ENCODE results near the gene KIF26B. TPM values are rescaled to one million over a fixed set of nuclear protein-coding genes. Genes with fewer than 3 reads are reported as not detected.

KIF26B gene
- total RNA-seq, 1 donor from 2014 or later, result 3.8 TPM

- intact Hi-C loops (cut with DNase I), result no loop called here
- no peak for ATAC-seq
- DNase-seq (ENCODE audit: missing footprints), result no peak
Measured at GRCh38 chr1:245454051-245454450, 299.3 kb downstream of the KIF26B start.

DNA sequence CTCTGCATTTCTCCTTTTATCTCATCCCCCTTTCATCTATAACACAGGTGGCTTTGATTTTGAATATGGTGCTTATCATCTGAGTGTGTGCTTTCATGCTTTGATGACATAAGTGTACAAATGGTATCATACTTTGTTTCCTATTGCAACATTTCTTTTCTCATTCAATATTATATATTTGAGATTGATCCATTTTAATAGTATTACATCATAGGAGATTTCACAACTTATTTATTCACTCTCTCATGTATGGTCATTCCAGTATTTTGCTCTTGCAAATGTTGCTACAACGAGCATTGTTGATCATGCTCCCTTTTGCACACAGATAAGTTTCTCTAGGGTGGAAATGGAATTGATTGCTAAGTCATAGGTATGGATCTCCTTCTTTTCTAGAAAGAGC is 302.8 kb downstream of the KIF26B start:
- no peak for ATAC-seq
- intact Hi-C loops (cut with DNase I), result no loop called here
- DNase-seq (ENCODE audit: missing footprints), result no peak

GRCh38 chr1:245458234-245458633 is 303.4 kb downstream of the KIF26B start:
- ATAC-seq (no peak), DNase-seq (ENCODE audit: missing footprints) (no peak)
- intact Hi-C loops (cut with DNase I), result no loop called here

DNA sequence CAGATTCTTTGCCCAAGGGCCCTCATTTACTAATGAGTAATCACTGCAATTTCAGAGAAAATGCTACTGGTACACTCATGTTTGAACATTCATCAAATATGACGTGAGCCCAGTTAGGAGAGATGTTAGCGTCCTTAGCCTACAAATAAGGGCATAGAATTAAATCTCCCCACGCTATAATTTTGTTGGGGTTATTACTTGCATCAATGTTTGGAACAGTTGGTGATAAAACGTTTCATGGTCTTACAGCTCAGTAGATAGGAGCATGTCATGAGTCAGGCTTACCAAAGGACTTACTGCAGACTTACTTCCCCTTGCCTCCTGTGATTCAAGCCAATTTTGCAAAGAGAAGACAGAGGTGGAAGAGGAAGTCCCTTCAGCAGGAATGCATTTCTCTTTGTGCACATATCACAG is 304.0 kb downstream of the KIF26B start:
- DNase-seq (ENCODE audit: missing footprints) (no peak), ATAC-seq (no peak)
- intact Hi-C loops (cut with DNase I), result no loop called here

DNA sequence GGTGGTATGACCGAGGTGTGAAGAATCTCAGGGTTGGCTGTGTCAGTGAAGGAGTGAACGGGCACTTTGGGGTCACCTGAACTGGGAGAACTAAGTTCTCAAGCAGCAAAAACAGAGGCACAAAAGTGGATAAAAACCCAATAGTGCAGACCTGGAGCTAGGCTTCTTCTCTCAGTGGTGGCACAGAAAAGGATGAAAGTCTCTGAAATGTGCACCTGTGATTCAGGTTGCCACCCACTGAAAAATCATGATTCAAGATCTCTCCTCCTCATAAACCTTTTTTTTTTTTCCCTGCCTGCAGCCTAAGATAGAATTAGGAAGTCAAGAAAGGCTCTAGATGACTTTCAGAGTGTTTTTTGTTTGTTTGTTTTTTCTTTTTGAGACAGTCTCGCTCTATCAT is 304.8 kb downstream of the KIF26B start:
- ATAC-seq, result no peak
- intact Hi-C loops (cut with DNase I), result no loop called here
- no peak for DNase-seq (ENCODE audit: missing footprints)

DNA sequence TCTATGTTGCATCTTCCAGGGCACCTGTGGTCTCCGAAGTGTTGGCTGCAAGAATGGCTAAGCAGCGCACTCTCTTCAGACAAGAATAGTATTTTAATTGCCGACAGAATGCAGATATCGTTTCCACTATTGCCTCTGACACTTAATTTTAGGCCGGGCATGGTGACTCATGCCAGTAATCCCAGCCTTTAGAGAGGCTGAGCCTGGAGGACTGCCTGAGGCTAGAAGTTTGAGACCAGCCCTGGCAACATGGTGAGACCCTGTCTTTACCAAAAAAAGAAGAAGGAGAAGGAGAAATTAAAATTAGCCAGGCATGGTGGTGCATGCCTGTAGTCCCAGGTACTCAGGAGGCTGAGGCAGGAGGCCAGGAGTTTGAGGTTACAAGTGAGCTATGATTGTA is 306.9 kb downstream of the KIF26B start:
- intact Hi-C loops (cut with DNase I), result no loop called here
- ATAC-seq, result no peak
- DNase-seq (ENCODE audit: missing footprints), result no peak

DNA sequence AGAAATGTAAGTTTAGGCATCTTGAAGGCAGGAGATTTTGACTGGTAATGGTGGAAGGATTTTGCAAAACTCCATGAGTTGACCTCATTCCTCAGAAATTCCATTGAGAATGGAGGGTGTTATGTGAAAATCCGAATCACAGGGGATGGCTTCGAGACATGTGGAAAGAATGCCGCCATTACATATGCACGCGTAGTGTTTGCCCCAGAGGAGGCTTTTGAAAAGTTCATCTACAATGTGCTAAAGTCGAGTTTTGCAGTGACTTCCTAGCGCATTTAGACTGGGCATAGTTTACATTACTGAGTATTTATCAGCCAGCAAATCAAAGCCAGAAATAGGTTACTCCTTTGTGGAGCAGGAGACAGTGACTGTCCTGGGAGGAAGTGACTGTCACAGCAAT is 307.4 kb downstream of the KIF26B start:
- ATAC-seq (no peak), DNase-seq (ENCODE audit: missing footprints) (no peak)

GRCh38 chr1:245463392-245464165 is 308.8 kb downstream of the KIF26B start:
- no peak for DNase-seq (ENCODE audit: missing footprints)
- intact Hi-C loops (cut with DNase I), result no loop called here
- ATAC-seq, result no peak

More for the DNA sequence above, 307.4 kb downstream of the KIF26B start:
- intact Hi-C loops (cut with DNase I), result no loop called here

- DNase-seq (ENCODE audit: missing footprints) (no peak), ATAC-seq (no peak)
- intact Hi-C loops (cut with DNase I), result no loop called here
Measured at GRCh38 chr1:245464290-245464689, 309.5 kb downstream of the KIF26B start.

DNA sequence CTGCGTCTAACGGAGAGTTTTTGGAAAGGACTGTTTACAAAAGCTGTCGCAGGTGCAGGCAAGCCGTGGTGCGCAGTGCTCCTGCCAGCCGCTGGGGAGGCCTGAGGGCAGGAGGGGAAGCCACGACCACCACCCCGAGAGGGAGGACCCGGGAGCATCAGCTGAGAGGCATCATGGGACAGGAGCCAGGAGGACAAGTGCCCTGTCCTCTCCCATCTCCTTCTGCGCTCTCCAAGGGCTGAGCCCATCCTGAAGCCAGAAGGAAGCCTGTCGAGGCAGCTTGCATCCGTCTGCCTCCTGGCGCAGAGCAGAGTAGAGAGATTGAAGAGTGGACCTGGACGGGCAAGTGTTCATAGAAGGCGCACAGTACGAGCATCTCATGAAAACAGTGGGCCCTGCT is 310.9 kb downstream of the KIF26B start:
- no peak for ATAC-seq
- intact Hi-C loops (cut with DNase I), result no loop called here
- DNase-seq (ENCODE audit: missing footprints), result no peak

DNA sequence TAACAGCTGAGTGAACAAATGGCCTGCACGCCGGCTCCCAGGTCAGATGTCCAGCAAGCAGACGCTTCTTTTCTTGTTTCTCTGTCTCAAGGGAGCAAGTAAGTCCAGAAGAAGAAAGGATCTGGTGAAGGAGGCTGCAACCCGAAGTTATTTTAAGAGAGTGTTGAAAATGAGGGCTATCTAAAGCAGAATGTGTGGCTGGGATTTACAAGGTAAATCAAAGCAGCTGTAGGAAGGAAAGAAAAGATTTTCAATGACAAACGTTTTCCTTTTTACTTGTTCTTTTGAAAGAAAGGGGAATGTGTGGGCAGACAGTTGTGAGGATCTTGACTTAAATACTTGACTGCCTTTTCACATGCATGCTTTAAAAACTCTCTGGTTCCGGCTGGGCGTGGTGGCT is 311.5 kb downstream of the KIF26B start:
- no peak for ATAC-seq

GRCh38 chr1:245467804-245468203 is 313.0 kb downstream of the KIF26B start:
- DNase-seq (ENCODE audit: missing footprints) (no peak), ATAC-seq (no peak)
- intact Hi-C loops (cut with DNase I), result no loop called here

More for the DNA sequence above, 311.5 kb downstream of the KIF26B start:
- DNase-seq (ENCODE audit: missing footprints), result no peak
- intact Hi-C loops (cut with DNase I), result no loop called here

DNA sequence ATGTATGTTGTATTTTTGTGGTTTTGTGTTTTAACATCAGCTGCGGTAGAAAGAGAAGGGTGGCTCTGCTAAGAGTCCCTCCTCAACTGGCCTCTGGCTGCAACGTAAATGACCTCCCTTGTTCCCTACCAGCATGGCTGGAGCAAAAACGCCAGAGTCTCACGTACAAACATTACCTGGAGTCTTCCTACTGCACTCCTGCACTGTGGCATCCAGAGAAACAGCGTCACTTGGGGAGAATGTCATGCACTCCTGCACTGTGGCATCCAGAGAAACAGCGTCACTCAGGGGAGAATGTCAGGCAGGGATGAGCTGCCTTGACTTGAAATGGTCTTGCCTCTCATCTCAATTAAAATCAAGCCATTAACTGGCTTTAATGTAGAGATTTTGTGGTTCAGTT is 314.2 kb downstream of the KIF26B start:
- no peak for ATAC-seq
- intact Hi-C loops (cut with DNase I), result no loop called here

GRCh38 chr1:245469734-245470133 is 314.9 kb downstream of the KIF26B start:
- DNase-seq (ENCODE audit: missing footprints) (no peak), ATAC-seq (no peak)
- intact Hi-C loops (cut with DNase I), result no loop called here

More for the DNA sequence above, 314.2 kb downstream of the KIF26B start:
- no peak for DNase-seq (ENCODE audit: missing footprints)

GRCh38 chr1:245475126-245475525 is 320.3 kb downstream of the KIF26B start:
- no peak for ATAC-seq
- intact Hi-C loops (cut with DNase I), result no loop called here
- no peak for DNase-seq (ENCODE audit: missing footprints)

DNA sequence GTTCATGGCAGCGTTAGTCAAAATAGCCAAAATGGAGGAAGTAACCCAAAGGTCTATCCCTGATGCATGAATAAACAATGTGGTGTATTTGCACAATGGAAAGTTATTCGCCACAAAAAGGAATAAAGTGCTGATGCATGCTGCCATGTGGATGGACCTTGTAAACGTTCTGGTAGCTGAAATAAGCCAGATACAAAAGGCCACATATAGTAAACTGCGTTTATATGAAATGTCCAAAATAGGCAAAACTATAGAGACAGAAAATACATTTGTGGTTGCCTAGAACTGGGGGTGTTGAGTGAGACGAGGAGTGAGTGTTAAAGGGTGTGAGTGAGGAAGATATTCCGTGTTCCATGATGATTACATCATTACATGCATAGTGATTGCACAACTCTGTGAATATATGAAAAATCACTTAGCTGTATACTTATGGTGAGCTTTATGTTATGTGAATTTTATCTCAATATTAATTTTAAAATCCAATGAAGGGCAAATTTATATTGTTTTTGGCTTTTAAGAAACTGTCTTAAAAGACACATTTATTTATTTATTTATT is 321.3 kb downstream of the KIF26B start:
- no peak for DNase-seq (ENCODE audit: missing footprints)
- intact Hi-C loops (cut with DNase I), result no loop called here
- no peak for ATAC-seq

DNA sequence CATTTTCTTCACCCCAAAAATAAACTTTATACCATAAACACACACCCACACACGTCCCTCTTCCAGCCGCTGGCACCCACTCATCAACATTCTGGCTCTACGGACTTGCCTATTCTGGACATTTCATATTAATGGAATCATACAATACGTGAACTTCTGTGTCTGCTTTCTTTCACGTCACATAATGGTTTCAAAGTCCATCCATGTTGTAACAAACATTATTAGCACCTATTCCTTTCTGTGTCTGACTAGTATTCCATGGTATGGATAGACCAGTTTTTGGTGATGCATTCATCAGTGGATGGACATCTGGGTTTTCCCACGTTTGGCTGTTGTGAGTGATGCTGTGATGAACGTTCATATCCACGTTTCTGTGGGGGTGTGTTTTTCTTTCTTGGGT is 323.2 kb downstream of the KIF26B start:
- ATAC-seq, result no peak
- no peak for DNase-seq (ENCODE audit: missing footprints)
- intact Hi-C loops (cut with DNase I), result no loop called here

DNA sequence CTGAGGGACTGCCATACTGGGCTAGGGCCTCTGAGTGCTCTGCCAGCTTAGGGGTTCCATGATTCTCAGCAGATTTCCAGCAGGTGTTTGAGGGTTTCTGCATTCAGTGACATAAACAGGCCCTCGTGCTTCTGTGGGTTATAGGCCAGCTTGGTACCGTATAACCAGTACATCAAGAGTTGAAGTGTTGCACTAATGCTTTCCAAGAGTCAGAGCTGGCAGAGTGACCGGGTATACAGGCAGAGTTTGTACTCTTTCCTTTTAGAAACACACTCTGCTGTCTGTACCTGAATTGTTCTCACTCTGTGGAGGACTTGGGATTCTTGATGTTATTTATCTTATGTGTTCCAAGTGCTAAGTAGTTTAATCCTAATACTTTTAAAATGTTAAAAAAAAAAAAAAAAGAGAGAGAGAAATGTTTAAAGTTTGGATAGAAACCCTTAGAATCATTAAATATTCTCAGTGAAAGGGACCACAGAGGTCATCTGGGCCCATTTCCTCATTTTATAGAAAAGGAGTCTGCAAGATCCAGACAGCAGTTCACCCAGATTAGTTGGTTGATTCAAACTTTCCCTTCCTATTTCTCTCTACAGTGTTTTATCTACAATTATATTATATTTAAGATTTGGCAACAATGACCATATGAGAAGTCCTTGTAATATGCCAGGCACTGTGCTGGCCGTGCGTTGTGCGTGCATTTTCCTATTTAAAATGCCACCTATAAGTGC is 325.8 kb downstream of the KIF26B start:
- peak; percentile 72 for ATAC-seq
- no peak for DNase-seq (ENCODE audit: missing footprints)
- intact Hi-C loops (cut with DNase I), result no loop called here

DNA sequence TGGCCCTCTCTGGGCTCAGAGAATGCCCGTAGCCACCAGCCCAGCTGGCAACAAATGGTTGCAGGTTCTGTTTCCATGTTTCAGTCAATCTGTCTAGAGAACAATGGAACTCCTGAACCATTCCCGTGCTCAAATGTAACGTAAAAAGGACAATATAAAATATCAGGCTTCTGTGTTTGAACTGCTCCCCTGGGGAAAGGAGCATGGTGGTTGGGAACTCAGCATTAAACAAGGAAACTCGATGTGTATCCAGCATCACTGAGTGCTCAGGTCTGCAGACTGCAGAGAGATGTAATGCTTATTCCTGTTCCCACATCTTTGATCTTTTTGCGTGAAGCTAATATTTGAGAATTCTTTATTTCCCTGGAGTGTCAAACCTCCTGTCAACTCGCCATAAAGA is 326.5 kb downstream of the KIF26B start:
- intact Hi-C loops (cut with DNase I), result no loop called here
- DNase-seq (ENCODE audit: missing footprints), result no peak
- no peak for ATAC-seq

GRCh38 chr1:245483247-245483646 is 328.5 kb downstream of the KIF26B start:
- intact Hi-C loops (cut with DNase I), result no loop called here
- DNase-seq (ENCODE audit: missing footprints) (no peak), ATAC-seq (no peak)

Measured in Right ventricle myocardium inferior (tissue), 1 donor.